PC-3 (cell line): ENCODE measurements around the gene TYK2.

Experiments used
- CTCF ChIP-seq: fragments of 300-600 bp; sonication (generic); conservative IDR thresholded peaks from 2 replicates; pipeline ENCODE4 v1.5.1; 2017; ENCODE audit warnings: antibody characterized with exemption, low read depth, mild to moderate bottlenecking, low read length
- EZH2 ChIP-seq: fragments of 300-600 bp; sonication (generic); IDR thresholded peaks from one replicate; pipeline ENCODE4 v1.6.1; 2017; ENCODE audit warnings: antibody characterized with exemption, mild to moderate bottlenecking, low read length; ENCODE audit not compliant: unreplicated experiment

- TF ChIP-seq CTCF (no peak), EZH2 (no peak)
Measured at GRCh38 chr19:10363789-10364281, 16.5 kb downstream of the TYK2 start.
